Posterior cingulate gyrus (tissue), 11 donors: ENCODE data around the gene PF4V1.

Source experiments
- DNase-seq, 10 donors: peaks; one replicate each; pipeline versions ENCODE4 v3.0.0 to v3.0.0-alpha.2; 2020 to 2021; ENCODE audit warnings: mixed read lengths in 3 of 10
- intact Hi-C: fragments of 100-400 bp; cut with DNase I; formaldehyde crosslinking; loops from one replicate; pipeline ENCODE4 v1.15.1; 2023

PF4V1 gene, protein sequence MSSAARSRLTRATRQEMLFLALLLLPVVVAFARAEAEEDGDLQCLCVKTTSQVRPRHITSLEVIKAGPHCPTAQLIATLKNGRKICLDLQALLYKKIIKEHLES

DNA sequence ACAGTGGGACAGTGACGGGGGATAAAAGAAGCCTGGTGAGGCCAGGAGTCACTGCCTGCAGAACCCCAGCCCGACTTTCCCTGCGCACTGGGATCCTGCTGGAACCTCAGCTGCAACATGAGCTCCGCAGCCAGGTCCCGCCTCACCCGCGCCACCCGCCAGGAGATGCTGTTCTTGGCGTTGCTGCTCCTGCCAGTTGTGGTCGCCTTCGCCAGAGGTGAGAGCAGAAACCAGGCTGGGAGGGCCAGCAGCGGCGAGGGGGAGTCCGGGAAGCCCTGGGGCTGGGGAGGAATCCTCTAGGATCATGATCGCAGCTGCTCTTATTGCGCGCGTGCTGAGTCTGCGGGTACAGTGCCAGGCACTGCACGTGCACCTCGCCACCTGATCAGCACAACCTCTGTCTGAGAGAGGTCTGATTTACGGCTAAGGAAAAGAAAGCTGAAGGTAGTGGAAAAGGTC, at the start of gene PF4V1:
PF4V1 (plus strand) TSS at position 51 of the 459 bp plus-strand sequence; CDS start at position 118, 67 bp downstream.
- peak in 4 of 10 donors; percentile 19 to 90 (median 78) for DNase-seq
- intact Hi-C loops: no loop called here

DNA sequence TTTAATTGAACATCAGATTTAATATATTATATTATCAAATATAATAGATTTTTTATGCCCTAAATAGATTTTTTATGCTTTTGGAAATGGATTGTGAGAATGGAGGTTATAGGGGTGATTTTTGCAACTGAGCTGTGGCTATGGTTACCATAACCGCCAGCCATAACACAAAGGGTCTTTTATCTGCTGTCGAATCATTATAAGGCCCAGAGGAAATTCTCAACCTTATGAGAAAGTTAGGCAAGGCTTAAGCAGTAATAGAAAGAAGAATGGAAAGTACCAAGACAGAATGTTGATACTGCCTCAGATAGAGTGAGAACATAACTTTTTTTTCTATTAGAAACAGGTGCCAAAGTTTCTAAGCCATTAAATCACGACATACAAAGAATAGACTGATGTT, 42.9 kb upstream of the PF4V1 start:
- DNase-seq: no peak
- intact Hi-C loops: no loop called here

DNA sequence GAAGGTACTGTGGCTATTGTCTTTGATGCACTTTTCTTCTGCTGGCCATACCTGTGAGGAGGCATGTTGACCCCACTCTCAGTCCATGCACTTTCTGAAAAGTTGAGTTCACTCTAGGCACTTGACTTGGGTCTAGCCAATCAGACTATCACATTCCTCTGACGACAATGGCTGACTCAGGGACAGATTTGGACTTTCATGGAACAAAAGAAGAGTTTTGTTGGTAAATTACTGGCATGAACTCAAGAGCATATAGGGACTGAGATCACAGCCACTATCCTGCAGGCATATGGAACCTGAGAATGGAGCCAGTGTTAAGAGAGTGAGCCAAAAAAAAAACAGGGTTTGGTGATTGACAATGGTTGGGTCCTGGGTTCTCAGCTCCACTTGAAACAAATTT, 41.3 kb upstream of the PF4V1 start:
- intact Hi-C loops: no loop called here
- DNase-seq: no peak

DNA sequence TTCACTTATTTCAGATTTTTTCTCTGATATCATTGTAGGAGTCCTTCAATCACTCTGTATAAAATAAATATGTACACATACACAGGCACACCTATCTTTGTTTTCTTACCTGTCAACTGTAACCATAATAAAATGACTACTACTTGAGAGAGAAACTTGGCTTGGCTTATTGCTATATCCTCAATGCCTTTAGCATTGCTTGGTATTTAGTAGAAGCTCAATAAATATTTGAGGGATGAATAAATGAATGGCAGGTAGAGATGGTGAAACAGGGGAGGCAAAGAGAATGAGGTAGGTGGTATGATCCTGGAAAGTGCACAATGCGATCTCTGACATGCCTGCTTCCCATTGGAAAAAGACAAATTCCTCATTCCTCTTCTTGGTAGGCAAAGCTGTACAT, 38.4 kb upstream of the PF4V1 start:
- intact Hi-C loops: no loop called here
- no peak for DNase-seq

DNA sequence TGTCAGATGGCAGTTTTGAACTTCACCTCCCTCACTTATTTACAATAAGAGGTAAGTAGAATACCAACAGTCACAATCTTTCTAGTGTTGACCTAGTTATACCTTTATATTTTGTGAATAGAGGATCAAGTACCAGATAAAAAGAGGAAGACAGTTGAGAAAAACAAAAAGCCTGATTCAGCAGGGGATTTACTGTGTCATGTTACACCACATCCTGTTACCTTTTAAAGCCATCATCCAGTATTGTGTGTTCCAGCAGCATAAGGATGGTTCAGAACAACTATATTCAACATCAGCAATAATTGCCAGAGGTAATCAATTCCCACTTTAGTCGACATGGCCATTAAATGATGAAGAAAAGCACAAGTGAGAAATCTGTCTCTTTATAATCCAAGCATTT, 38.0 kb upstream of the PF4V1 start:
- DNase-seq: no peak
- intact Hi-C loops: no loop called here

DNA sequence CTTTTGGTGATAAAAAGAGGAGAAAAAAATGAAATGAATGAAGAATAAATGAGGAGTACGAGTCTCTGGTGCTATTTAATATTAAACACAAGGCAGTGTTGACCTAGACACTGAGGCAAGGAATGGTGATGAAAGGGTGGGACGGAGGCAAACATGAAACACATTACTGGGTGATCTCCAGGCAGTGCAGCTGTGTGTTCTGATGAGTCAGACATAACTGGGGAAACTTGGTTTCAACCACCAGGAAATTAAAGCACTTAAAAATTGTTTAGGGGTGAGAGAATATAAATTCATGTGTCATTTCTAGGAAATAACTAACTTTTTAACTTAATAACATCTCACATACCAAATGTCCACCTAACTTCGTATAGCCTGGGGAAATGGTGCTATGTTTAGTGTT, 36.3 kb upstream of the PF4V1 start:
- intact Hi-C loops: no loop called here
- DNase-seq: no peak

DNA sequence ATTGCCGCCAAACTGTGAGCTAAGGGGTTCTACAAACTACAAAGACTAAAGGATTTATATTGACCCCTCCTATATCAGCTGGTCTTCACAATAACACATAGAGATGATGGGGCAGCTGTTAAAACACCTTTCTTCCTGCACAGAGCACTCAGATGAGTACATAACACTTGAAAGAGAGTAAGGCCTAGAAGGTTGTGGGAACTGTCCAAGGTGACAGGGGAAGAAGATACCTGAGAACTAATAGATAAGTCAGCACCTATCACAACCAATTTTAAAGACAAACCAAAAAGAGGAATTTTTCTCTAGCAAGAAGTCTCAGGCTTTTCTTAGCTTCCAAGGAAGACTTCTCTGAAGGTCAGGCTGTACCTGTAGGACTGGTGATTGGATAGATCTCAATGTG, 35.8 kb upstream of the PF4V1 start:
- no peak for DNase-seq
- intact Hi-C loops: no loop called here

DNA sequence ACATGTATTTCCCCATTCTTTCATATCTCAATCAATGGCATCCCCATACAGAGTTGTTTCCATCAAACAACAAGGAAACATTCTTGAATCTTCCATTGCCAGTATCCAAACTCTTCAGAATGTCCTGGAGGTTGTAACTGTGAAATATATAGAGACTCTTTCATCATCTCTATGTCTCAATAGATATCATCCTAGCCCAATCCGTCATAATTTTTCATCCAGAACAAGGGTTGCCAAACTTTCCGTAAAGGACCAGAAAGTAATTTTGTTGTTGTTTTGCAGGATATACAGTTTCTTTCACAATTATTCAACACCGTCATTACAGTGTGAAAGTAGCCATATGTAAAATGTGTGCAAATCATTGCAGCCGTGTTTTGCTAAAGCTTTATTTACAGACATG, 31.8 kb upstream of the PF4V1 start:
- no peak for DNase-seq
- intact Hi-C loops: no loop called here

DNA sequence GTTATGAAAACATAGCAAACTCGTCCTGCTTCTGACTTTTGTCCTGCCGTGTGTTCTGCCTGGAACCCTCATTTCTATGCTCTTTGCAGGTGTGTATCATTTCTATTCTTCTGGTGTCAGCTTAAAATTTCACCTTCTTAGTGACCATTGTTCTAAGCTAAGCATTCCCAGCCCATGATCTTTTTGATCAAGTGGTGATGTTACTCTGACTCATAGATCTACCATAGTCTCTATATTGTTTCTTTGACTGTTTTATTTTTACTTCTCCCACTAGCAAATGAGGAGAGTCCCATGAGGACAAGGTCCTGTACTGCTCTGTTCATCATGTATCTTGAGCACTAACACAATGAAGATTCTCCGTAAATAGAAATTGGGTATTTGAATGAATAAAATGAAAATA, 30.7 kb upstream of the PF4V1 start:
- DNase-seq: no peak
- intact Hi-C loops: no loop called here

DNA sequence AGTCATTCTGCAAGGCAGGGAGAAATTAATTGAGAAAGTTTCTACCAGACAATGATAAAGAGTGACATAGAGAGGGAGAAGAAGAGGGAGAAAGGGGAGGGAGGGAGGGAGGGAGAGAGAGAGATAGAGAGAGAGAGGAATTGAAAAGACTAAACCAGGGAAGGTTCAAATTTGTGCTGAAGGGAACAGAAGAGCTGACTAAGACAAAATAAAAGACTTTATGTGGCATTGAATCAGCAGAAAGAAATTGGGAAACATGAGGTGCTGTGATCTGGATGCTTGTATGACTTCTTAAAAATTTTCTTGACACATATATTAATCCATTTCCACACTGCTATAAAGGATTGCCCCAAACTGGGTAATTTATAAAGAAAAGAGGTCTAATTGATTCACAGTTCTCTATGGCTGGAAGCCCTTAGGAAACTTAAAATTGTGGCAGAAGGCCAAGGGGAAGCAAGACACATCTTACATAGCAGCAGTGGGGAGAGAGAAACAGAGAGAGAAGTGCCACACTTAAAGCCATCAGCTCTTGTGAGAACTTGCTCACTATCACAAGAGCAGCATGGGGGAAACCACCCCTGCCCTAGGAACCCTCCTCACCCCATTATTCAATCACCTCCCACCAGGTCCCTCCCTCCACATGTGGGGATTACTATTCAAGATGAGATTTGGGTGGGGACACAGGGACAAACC, 30.1 kb upstream of the PF4V1 start:
- intact Hi-C loops: no loop called here
- no peak for DNase-seq

DNA sequence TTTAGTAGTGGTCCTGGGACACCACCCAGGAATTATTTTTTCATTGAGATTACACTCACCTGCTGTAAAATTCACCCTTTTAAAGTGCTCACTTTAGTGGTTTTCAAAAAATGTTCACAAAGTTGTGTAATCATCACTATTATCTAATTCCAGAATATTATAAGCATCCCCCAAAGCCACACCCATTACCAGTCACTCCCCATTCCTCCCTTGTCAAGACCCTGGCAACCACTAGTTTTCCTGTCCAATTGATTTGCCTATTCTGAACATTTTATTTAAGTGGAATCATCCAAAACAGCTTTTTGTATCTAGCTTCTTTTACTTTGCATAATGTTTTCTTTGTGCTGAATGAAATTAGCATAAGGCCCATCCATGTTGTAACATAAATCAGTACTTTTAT, 29.3 kb upstream of the PF4V1 start:
- intact Hi-C loops: no loop called here
- no peak for DNase-seq

DNA sequence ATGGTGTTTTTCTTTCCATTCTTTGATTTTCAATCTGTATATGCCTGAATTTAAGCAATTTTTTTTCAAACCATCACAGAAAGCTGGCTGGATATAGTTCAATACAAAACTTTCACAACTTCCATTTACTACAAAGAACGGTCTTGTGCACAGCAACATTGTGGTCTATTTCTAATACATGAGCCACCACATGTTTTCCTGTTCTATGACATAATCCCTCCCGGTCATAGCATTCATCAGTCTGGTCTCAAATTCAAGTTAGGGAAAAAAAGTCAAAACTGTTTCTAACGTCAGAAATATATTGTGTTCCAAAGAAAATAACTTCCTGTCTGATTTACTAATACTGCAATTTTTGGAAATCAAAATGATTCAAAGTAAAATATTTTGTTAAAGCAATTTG, 24.1 kb upstream of the PF4V1 start:
- intact Hi-C loops: no loop called here
- DNase-seq: no peak

DNA sequence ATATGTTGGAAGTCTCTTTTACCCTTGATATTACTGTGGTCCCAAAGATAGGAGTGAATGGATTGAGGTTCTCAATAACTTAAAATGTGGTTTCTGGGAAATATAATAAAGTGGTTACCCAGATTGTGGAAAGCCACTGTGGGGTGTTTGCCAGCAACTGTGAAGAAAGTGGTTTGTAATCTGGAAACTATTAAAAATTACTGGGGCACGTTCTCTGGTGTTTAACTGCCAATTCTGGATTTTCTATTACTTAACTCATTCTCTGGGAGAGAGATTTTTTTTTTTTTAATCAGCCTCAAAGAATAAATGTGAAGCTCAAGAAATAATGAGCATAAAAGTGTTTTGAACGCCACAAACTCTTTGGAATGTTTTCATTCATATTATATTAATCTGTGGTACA, 21.5 kb upstream of the PF4V1 start:
- DNase-seq: no peak
- intact Hi-C loops: no loop called here

DNA sequence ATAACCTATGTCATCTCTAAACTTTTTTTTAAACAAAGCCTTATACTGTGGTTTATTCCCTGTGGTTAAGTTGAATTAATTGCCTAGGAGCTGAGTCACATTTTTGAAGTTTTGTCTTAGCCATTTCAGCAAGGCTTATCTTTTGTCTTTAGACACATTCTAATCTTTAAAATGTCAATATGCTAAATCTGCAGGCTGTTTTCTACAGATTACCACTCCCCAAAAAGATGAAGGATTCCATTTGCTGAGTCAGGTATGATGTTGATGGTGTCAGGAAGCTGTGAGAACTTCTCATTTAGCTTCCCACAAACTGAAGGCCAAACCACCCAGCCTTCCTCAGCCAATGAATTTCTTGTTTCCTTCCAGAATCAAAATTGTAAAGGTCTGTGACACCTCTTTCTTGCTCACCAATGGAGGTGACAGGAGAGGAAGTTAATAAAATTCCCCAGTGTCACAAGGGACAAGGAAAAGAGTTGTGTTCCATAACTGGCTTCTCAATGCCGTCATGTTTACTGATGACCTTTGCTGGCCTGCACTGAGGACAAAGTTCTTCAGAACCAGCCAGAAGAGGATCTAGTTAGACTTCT, 20.4 kb upstream of the PF4V1 start:
- intact Hi-C loops: no loop called here

DNA sequence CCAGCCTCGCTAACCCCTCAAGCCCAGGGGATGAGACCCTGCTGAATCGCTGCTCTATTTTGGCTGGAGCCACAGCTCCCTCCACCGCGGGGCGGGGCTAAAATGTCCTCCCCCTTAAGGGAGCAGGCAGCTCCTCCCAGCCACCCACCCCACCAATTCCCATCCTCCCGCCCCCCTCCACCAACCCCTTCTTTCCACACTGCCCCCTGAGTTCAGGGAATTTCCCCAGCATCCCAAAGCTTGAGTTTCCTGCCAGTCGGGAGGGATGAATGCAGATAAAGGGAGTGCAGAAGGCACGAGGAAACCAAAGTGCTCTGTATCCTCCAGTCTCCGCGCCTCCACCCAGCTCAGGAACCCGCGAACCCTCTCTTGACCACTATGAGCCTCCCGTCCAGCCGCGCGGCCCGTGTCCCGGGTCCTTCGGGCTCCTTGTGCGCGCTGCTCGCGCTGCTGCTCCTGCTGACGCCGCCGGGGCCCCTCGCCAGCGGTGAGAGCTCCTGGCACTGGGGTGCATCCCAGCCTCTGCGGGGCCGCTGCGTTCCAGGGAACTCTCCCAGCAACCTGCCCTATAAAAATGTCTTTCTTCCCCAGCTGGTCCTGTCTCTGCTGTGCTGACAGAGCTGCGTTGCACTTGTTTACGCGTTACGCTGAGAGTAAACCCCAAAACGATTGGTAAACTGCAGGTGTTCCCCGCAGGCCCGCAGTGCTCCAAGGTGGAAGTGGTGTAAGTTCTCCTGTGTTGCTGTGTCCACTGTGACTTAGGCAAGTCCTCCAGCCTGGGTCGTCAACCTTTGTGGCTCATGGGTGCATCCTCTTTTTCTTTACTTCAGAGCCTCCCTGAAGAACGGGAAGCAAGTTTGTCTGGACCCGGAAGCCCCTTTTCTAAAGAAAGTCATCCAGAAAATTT, 16.5 kb upstream of the PF4V1 start, which contains the start of gene CXCL6:
CXCL6 (plus strand) TSS at position 306 of the 907 bp plus-strand sequence; CDS start at position 379, 73 bp downstream.
- DNase-seq: peak in 7 of 10 donors; percentile 9 to 86 (median 21)
- intact Hi-C loops: no loop called here

More for the DNA sequence above, 20.4 kb upstream of the PF4V1 start:
- no peak for DNase-seq

DNA sequence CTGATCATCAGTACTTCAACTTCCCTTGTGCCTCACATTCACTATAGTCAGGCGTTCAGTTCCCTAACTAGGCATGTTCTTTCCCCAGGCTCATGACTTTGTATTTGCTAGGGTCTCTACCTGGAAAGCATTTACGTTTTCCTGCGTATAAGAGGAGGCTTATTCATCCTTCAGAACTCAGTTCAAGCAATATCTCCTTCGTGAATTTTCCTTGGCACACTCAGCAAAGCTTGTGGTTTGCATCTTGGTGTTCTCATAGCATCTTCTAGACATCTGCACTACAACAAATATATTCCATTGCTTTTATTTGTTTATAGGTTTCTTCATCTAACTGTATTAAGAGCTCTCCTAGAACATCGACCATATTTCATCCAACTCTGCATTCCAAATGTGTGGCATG, 14.0 kb upstream of the PF4V1 start:
- intact Hi-C loops: no loop called here
- no peak for DNase-seq

DNA sequence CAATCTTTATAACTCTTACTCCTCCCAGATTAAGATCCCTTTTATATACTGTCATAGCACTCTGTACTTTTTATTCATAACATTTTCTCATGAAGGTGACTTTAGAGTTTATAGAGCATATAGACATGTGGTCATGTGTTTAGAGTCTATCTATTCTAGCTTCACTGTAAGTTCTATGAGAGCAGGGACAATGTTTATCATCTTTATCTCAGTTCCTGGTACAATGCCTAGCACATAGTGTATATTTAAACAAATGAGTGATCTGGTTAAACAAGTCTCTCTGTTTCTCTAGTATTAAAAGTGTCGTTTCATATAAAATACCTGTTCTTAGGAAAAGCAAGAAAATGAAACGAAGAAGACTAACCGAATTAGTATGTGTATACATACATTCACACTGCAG, 13.4 kb upstream of the PF4V1 start:
- DNase-seq: no peak
- intact Hi-C loops: no loop called here

DNA sequence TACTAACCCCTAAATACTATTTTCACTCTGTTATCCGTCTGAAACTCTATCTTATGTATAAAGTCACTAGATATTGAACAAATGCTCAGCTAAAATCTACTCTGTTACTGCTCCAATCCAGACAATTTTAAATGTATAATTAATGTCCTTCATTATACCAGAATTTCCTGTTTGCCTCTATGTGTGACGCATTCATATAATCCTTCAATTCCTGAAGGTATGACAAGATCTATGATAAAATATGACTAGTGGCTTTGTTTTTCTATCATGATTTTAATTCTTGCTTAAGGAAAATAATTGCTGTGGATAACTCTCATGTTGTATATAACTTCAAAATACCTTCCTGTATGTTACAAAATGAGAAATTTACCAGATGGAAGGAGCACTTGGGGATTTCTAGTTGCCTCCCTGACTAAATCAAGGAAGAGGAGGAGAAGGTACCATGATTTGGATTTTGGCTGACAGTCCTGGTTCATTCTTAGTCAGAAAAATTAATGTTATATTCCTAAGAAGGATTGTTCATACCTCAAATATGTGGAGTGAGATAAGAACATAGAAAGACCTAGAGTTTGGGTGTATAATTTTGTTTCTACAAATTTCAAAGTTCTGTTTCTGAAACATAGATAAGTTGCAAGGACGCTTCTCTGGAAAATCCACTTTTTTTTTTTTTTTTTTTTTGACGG, 11.7 kb upstream of the PF4V1 start:
- intact Hi-C loops: no loop called here
- no peak for DNase-seq

DNA sequence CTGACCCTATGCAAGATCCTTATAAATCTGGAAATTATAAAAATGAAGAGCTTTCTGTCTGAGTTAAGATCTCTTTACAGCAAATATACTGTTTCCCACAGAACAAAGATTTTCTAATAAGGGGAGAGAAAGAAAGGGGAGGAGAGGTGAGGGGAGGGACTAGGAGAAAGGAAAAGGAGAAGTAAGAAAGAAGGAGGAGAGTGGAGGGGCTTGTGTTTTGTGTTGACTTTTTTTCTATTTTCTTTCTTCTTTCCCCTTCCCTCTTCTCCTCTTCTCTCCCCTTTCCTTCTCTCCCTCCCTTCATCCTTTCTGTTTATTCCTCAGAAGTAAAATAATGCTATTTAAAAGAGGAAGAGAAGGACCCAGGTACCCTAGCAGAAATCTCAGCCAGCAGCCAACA, 10.4 kb upstream of the PF4V1 start:
- DNase-seq: no peak
- intact Hi-C loops: no loop called here

DNA sequence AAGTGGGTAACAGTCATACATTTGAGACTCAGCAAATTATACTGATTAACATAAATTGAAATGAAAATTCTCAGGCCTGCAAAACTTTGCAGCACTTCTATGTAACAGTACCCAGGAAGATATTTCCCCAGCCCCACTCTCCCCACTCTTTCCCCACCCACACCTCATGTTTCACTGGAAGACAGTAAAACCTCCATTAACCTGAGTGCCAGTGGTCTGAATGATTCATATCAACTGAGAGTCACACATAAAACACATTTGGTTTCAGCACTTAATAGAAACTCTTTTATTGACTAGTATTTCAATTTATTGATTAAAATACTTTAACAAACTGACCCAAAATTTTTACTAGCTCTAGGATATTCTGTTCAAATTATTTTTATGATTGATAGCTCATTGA, 9.7 kb upstream of the PF4V1 start:
- intact Hi-C loops: no loop called here
- no peak for DNase-seq

DNA sequence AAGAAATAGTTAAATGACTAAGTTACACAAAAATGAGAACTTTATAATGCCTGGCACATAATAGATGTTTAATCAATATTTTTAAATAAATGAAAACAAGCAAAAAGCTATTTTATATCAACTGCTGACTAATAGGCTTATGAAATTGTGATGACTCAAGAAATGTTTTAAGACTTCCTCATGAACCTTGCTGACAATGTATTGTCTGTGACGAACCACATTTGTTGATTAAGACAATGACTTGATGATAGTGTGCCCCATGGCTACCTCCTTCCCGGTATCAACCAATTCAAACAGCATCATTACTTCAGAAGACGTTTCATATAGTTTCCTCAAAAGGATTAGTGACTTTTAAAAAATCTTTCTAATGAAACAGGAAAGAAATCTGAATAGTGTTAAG, 8.8 kb upstream of the PF4V1 start:
- DNase-seq: no peak
- intact Hi-C loops: no loop called here
